HS-5 (cell line): ENCODE measurements around the gene SET.

Experiments used
- DNase-seq: peaks from one replicate; pipeline ENCODE4 v3.0.0-alpha.2; 2012; ENCODE audit warnings: low read depth

Gene SET

GRCh38 chr9:128713411-128713780 is 24.4 kb downstream of the SET start:
- no peak for DNase-seq

- no peak for DNase-seq
These were observed 25.0 kb downstream of the SET start for GRCh38 chr9:128713941-128714573.

- no peak for DNase-seq
These were observed 25.8 kb downstream of the SET start for GRCh38 chr9:128714586-128715435.

GRCh38 chr9:128715436-128715750 is 26.4 kb downstream of the SET start:
- no peak for DNase-seq

GRCh38 chr9:128716581-128717254 is 27.7 kb downstream of the SET start:
- no peak for DNase-seq

GRCh38 chr9:128718047-128718446 is 29.0 kb downstream of the SET start:
- DNase-seq: no peak

GRCh38 chr9:128718475-128718874 is 29.5 kb downstream of the SET start:
- no peak for DNase-seq

GRCh38 chr9:128719919-128720605 is 31.0 kb downstream of the SET start:
- no peak for DNase-seq

GRCh38 chr9:128720841-128721486 is 31.9 kb downstream of the SET start:
- DNase-seq: no peak

GRCh38 chr9:128721487-128722010 is 32.5 kb downstream of the SET start:
- DNase-seq: no peak

GRCh38 chr9:128722380-128723351 is 33.6 kb downstream of the SET start:
- no peak for DNase-seq

GRCh38 chr9:128723352-128723865 is 34.4 kb downstream of the SET start:
- no peak for DNase-seq

- DNase-seq: peak; percentile 84
These were observed 35.1 kb downstream of the SET start, which contains the start of gene ZDHHC12 for GRCh38 chr9:128723866-128724743. TSS of gene ZDHHC12 (minus strand) at chr9:128724127. CDS start at chr9:128724093, 34 bp downstream.

GRCh38 chr9:128724744-128725211 is 35.8 kb downstream of the SET start:
- DNase-seq: no peak

GRCh38 chr9:128727640-128728248 is 38.7 kb downstream of the SET start:
- DNase-seq: no peak

GRCh38 chr9:128728298-128728697 is 39.3 kb downstream of the SET start:
- no peak for DNase-seq

GRCh38 chr9:128729302-128729701 is 40.3 kb downstream of the SET start:
- DNase-seq: no peak

- DNase-seq: no peak
These were observed 40.9 kb downstream of the SET start for GRCh38 chr9:128729766-128730517.
